ENCODE measurements around the gene DQX1.

DQX1 gene

DNA sequence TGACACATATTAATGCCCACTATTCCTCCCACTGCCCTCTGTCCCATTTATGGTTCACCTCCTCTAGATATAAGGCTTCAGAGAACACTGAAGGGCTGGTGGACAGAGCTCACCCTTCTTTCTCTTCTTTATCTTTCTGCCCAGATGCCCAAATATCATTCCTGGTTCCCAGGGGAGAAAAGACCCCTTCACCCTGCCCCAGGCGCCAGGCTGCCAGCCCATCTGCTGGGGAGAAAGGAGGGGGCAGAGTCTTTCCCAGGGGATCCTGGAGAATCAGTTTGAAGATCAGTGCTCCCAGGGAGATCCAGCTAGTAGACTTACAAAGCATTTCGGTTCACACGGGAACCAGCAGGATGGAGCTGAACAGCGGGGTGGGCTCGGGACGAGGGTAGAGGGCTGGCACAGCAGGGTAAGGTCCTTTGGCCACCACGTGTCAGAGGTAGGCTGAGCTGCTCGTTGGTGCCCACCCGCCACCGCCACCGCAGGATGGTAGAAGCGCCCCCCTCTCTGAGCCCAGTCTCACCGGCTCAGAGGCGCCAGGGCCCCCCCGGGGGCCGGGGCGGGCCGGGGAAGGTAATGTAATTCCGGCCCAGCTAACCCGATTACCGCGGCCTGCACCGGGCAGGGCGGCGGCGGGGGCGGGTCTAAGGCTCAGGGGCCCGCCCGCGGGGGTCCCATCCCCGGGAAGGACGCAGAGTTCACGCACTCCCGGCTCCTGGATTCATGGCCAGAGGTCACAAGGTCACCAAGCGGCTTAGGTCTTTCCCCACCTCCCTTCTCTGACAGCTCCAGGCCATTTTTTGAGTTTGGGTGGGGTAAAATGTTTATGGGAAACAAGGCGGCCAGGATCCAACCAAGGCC lies 13.1 kb downstream of the DQX1 start:
- ATAC-seq, result peak; percentile 41
- TF ChIP-seq CREB5 (CRISPR knock-in tag; IDR thresholded peaks at IDR 0.05; ENCODE audit: low read depth) (no peak), ZNF70 (CRISPR knock-in tag; IDR thresholded peaks at IDR 0.05) (0 out of 2 replicates have a peak, but pooled peaks have one; percentile 12), BACH2 (CRISPR knock-in tag; IDR thresholded peaks at IDR 0.05; ENCODE audit: borderline replicate concordance) (no peak), CSDC2 (CRISPR knock-in tag; IDR thresholded peaks at IDR 0.05) (no peak), POU6F1 (CRISPR knock-in tag; IDR thresholded peaks at IDR 0.05; ENCODE audit: borderline replicate concordance, low read depth) (no peak), SNAI2 (CRISPR knock-in tag; IDR thresholded peaks at IDR 0.05) (no peak), ISL1 (CRISPR knock-in tag; IDR thresholded peaks at IDR 0.05) (peak; percentile 60), GLIS3 (CRISPR knock-in tag; IDR thresholded peaks at IDR 0.05) (peak; percentile 67; the same call in 1 of the 2 replicates), PPARA (CRISPR knock-in tag; IDR thresholded peaks at IDR 0.05; ENCODE audit: borderline replicate concordance) (no peak), TCF4 (CRISPR knock-in tag; IDR thresholded peaks at IDR 0.05; ENCODE audit: borderline replicate concordance) (peak; percentile 71; the same call in 1 of the 2 replicates), ZFP3 (CRISPR knock-in tag; IDR thresholded peaks at IDR 0.05) (peak; percentile 78), ZC3H10 (CRISPR knock-in tag; IDR thresholded peaks at IDR 0.05) (no peak), PATZ1 (CRISPR knock-in tag; IDR thresholded peaks at IDR 0.05; ENCODE audit: borderline replicate concordance) (peak; percentile 100), TSHZ2 (CRISPR knock-in tag; IDR thresholded peaks at IDR 0.05) (peak; percentile 12; the same call in 1 of the 2 replicates), ZNF8 (CRISPR knock-in tag; IDR thresholded peaks at IDR 0.05) (0 out of 2 replicates have a peak, but pooled peaks have one; percentile 4), ESRRG (CRISPR knock-in tag; IDR thresholded peaks at IDR 0.05) (no peak), OSR1 (CRISPR knock-in tag; IDR thresholded peaks at IDR 0.05) (no peak), ZFP30 (CRISPR knock-in tag; IDR thresholded peaks at IDR 0.05) (no peak; the same call in 1 of the 2 replicates), TOX (CRISPR knock-in tag; IDR thresholded peaks at IDR 0.05; ENCODE audit: borderline replicate concordance) (no peak), ARNTL (CRISPR knock-in tag; IDR thresholded peaks at IDR 0.05; ENCODE audit: borderline replicate concordance, low read depth) (no peak), ZNF565 (CRISPR knock-in tag; conservative IDR thresholded peaks at IDR 0.05; ENCODE audit: low read depth) (no peak), RARB (CRISPR knock-in tag; IDR thresholded peaks at IDR 0.05) (no peak)
- TF ChIP-seq, protein P1, sequence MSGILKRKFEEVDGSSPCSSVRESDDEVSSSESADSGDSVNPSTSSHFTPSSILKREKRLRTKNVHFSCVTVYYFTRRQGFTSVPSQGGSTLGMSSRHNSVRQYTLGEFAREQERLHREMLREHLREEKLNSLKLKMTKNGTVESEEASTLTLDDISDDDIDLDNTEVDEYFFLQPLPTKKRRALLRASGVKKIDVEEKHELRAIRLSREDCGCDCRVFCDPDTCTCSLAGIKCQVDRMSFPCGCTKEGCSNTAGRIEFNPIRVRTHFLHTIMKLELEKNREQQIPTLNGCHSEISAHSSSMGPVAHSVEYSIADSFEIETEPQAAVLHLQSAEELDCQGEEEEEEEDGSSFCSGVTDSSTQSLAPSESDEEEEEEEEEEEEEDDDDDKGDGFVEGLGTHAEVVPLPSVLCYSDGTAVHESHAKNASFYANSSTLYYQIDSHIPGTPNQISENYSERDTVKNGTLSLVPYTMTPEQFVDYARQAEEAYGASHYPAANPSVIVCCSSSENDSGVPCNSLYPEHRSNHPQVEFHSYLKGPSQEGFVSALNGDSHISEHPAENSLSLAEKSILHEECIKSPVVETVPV (CRISPR knock-in tag; IDR thresholded peaks at IDR 0.05), result no peak

All from SK-N-SH treated with all-trans-retinoic acid at 6 μM for 48 hours (cell line).